ENCODE results near the gene CCDC27.

Gene CCDC27

DNA sequence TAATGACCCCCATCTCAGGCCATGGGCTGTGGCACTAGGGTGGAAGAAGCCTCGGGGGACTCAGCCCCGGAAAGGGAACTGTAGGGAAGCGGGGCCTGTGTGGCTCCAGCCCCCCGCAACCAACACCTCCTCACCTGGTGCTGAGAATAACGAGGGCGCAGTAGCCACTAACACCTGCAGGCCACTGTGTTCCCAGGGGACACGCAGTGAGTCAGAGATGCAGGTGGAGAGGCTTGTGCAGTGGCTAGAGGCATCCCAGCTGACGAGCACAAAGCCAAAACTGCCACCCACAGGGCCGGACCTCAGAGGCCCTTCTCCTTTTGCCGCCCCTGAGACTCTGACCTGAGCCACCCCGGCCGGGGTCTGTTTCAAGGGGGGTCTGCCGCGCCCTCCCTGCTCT lies 33.5 kb upstream of the CCDC27 start:
- no peak for DNase-seq

DNA sequence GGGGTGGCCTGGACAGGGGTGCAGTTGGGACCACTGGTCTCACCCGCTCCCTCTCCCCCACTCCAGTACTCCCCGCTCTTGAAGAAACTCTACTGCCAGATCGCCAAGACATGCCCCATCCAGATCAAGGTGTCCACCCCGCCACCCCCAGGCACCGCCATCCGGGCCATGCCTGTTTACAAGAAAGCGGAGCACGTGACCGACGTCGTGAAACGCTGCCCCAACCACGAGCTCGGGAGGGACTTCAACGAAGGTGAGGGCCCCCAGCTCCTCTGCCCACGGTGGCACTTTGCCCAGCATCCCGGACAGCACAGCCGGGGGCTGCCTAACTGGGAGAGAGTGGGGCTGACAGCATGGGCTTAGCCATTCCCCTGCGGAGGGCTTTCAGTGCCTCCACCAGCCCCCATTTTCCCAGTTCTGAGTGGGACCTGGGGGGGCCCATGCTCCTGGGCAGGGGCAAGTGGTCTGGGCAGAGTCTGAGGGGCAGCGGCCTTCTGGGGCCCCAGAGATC lies 30.2 kb upstream of the CCDC27 start:
- no peak for DNase-seq

DNA sequence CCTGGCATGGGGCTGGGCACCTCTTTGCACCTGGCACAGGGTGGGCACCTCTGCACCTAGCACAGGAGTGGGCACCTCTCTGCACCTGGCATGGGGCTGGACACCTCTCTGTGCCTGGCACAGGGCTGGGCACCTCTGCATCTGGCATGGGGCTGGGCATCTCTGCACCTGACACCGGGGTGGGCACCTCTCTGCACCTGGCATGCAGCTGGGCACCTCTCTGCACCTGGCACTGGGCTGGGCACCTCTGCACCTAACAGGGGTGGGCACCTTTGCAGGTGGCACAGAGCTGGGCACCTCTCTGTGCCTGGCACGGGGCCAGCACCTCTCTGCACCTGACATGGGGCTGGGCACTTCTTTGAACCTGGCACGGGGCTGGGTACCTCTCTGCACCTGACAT lies 29.4 kb upstream of the CCDC27 start:
- DNase-seq: no peak

DNA sequence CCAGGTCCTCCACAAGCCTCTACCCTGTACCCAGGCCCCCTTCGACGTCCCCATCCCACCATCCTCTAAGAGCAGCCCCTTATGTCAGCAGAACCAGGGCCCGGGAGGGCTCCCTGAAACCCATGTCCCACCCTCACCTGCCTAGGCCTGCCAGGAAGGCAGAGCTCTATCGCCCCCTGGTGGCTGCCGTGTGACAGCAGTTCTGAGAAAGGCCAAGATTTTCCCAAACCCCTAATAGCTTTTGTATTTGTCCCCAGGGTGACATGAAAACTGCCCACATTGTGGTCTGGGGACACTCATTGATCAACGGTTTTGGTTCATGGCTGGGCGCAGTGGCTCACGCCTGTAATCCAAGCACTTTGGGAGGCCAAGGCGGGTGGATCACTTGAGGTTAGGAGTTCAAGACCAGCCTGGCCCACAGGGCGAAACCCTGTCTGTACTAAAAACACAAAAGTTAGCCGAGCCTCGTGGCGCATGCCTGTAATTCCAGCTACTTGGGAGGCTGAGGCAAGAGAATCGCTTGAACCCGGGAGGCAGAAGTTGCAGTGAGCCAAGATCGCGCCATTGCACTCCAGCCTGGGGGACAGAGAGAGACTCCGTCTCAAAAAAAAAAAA lies 27.7 kb upstream of the CCDC27 start:
- DNase-seq: peak; percentile 24

DNA sequence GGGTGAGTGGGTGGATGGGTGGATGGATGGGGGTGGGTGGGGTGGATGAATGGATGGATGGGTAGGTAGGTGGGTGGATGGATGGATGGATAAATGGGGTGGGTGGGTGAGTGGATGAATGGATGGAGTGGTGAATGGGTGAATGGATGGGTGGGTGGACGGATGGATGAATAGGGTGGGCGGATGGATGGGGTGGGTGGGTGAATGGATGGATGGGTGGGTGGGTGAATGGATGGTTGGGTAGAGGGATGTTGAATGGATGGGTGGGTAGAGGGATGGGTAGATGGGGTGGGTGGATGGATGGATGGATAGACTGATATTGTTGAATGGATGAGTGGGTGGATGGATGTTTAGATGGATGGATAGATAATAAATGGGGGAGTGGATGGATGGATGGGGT lies 26.9 kb upstream of the CCDC27 start:
- DNase-seq: no peak

DNA sequence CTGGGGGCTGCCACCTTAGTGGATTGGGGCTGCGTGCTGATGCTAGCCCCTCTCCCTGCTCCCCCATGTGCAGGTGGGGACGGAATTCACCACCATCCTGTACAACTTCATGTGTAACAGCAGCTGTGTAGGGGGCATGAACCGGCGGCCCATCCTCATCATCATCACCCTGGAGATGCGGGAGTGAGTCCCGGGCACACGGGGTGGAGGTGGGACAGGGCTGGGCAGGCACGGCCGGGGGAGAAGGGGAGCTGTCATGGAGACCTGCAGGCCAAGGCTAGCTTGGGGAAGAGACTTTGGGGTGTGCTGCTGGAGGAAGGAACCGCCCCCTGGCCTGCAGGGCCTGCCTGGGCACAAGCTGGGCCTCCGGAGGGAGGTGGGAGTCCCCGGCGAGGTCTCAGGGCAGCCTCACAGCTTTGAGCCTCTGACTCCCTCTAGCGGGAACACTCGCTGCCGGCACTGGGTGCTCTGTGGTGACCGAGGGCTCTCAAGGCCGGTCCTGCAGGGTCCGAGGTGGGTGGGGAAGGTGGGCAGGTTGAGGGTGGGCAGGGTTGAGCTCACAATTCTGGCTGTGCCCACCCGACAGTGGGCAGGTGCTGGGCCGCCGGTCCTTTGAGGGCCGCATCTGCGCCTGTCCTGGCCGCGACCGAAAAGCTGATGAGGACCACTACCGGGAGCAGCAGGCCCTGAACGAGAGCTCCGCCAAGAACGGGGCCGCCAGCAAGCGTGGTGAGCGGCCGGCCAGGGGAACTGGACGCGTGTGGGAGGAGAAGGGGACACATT lies 25.0 kb upstream of the CCDC27 start:
- no peak for DNase-seq

DNA sequence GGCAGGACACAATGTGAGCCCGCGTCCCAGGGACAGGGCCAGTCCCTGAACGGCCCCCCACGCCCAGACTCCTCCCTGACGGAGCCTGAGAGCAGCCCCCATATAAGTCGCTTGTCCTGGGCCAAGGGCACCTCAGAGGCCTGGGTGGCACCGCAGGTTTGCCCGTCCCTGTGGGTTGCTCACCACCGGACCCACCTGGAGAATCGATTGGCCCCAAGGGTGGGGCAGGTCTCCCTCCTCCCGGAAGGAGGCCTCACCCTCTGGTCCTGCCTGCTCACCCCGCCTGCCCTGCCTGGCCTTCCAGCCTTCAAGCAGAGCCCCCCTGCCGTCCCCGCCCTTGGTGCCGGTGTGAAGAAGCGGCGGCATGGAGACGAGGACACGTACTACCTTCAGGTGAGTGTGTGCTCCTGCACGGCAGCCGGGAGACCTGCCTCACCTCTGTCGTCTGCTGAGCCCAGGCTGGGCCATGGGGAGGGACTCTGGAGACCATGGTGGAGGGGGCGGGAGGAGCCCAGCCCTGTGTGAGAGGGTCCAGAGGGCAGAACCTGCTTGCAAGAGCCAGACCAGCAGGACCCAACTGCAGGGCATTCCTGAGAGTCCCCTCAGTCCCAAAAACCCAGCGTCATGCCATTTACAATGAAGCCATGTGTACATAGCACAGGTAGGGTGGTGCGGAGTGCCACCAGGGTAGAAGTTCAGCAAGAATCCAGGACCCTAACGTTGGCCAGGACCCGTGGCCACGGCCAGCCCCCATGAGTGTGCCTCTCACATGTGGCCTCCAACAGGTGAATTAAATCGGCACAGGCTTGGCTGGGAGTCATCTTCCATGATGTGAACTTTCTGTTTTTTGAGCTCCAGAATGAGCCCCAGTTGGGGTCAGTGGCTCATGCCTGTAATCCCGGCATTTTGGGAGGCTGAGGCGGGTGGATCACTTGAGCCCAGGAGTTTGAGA lies 24.1 kb upstream of the CCDC27 start:
- no peak for DNase-seq

DNA sequence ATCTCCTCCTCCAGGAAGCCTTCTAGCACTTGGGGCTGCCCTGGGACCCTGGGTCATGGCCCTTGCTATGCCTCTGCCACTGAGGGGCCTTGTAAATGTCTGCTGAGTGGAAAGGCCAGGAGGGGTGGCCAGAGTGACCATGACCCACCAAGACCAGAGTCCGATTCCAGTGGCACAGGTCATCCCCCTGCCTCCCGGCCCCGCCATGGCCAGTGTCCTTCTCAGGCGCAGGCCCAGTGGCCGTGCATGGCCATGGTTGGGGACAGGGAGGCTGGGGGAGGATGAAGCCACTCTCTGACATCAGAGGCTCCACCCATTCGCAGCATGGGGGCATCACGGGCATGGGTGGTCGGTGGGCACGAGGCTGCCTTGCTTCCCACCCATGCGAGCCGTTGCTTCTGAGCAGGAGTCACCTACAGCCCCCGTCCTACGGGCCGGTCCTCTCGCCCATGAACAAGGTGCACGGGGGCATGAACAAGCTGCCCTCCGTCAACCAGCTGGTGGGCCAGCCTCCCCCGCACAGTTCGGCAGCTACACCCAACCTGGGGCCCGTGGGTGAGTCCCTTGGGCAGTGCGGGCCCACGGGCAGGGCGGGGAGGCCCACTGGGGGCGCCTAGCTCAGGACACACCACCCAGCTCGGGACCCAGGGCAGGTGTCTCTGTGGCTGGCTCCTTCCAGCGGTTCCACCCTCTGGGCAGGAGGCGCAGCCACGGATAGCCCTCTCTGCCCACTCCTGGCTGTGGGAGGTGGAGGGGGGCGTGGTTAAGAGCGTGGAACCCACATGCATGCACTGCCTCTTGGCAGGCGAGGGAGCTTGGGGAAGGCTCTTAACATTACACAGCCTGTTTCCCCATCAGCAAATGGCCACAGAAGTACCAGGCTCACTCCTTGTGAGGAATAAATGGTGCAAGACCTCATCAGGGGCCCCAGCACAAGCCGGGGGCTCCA lies 22.4 kb upstream of the CCDC27 start:
- DNase-seq: no peak

DNA sequence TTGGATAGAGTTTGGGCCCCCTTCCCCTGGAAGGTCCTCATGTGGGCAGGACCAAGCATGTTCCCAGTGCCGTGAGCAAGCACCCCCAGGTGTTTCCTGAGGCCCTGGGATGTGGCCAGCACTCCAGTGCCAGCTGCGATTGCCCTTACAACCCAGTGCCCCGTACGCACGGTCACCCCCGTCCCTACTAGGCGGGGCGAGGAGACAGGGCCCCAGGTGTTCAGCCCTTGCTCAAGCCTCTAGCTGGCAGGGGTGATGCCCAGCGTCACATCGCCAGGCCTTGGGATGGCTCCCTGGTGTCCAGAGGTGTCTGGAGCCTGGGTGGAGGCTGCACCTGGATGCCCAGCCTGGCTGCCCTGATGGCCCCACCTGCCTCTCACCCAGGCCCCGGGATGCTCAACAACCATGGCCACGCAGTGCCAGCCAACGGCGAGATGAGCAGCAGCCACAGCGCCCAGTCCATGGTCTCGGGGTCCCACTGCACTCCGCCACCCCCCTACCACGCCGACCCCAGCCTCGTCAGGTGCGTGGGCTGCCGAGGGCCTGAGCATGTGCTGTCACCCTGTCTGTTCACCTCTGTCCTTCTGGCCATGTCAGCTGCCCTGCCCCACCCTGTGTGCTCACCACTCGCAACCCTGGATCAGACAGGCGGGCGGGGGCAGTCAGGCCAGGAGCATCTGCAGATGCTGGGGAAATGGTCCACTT lies 21.6 kb upstream of the CCDC27 start:
- DNase-seq: no peak

DNA sequence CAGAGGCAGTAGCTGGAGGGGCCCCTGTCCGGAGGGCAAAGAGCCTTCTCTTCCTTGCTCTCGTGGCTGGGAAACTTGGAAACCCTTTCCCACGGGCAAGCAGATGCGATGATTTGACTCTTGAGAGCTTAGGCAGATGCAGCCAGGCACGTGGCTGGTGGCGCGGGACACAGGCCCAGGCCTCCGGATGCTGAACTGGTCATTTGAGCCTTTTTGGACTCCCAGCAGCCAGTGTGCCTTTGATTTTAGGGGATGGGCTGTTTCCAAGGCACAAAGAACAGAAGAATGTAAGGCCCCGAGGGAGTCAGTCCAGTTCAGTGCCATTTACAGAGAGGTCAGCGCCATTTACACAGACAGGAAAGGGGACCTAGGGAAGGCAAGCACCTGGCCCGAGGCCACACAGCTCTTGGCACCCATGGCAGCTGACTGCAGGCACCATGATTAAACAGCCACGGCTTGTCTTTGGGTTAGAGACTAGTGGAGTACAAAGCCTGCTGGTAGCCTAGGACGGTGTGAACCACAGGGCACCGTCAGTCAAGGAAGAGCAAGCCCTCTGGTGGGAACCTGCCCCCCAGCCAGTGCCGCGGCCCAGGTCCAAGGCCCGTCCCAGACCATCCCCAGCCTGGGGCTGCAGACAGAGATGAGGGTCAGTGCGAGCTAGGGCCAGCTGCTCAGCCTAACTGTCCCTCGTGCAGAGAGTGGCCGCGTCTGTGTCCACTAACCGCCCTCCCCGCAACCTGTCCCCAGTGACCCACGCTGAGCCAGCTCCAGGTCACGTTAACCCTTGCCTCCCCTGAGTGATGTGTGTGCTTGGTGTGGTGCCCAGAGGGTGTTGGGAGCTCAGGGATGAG lies 20.4 kb upstream of the CCDC27 start:
- no peak for DNase-seq

DNA sequence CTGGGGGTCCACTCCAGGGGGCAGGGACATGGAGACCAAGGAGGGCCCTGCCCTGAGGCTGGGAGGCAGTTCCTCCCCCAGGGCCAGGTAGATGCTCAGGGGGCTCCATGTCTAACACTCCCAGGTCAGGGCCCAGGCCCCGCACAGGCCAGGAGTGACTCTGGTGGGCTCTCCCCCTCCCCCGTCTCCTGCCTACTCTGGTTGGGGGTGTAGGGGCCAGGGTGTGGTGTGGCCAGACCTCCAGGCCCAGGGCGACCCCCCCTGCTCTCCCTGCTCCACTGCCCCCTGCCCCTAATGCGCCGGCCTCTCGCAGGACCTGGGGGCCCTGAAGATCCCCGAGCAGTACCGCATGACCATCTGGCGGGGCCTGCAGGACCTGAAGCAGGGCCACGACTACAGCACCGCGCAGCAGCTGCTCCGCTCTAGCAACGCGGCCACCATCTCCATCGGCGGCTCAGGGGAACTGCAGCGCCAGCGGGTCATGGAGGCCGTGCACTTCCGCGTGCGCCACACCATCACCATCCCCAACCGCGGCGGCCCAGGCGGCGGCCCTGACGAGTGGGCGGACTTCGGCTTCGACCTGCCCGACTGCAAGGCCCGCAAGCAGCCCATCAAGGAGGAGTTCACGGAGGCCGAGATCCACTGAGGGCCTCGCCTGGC lies 19.7 kb upstream of the CCDC27 start:
- DNase-seq: no peak

DNA sequence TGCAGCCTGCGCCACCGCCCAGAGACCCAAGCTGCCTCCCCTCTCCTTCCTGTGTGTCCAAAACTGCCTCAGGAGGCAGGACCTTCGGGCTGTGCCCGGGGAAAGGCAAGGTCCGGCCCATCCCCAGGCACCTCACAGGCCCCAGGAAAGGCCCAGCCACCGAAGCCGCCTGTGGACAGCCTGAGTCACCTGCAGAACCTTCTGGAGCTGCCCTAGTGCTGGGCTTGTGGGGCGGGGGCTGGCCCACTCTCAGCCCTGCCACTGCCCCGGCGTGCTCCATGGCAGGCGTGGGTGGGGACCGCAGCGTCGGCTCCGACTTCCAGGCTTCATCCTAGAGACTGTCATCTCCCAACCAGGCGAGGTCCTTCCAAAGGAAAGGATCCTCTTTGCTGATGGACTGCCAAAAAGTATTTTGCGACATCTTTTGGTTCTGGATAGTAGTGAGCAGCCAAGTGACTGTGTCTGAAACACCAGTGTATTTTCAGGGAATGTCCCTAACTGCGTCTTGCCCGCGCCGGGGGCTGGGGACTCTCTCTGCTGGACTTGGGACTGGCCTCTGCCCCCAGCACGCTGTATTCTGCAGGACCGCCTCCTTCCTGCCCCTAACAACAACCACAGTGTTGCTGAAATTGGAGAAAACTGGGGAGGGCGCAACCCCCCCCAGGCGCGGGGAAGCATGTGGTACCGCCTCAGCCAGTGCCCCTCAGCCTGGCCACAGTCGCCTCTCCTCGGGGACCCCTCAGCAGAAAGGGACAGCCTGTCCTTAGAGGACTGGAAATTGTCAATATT lies 19.0 kb upstream of the CCDC27 start:
- no peak for DNase-seq

DNA sequence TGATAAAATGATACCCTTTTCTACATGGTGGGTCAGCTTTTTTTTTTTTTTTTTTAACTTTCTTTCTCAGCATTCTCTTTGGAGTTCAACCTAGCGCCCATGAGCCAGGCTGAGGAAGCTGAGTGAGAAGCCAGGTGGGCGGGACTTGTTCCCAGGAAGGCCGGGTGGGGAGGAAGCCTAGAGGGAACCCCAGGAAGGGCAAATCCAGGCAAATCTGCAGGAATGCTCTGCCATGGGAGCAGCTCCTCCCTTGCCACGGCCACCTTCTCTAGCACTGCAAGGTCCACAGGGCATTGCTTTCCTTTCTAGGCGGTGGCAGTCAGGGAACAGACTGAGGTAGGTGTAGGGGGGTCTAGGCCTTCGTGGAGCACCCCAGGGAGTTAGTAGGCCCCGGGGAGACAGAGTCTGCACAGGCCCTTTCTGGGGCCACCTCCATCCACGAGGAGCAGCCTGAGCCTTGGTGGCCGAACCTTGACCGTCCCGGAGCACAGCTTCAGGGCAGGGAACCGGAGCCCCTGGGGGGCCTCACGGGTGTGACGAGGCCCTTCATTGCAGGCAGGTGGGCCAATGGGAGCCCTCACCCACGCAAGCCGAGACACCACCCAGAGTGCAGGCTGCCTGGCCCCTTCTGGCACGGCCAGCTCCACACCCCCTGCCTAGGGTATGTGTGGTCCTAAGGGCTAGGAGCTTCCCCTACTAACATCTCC lies 18.2 kb upstream of the CCDC27 start:
- peak; percentile 2 for DNase-seq

DNA sequence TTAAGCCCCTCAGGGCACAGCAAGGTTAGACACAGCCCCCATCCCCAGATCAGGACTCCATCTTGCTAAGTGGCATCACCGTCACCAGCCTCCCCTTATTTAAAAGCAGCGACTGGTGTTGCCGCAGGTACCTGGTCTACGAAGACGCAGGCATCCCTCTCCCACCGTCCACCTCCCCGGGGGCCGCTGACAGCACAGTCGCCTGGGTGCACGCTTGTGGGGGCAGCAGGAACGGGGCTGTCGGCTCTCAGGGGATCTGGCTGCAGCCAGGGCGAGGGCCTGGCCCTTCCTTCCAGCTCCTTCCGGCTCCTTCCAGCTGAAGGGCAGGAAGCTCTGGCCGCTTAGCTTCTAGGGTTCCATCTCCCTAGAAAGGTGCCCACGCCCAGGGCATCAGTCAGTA lies 17.6 kb upstream of the CCDC27 start:
- DNase-seq: no peak

DNA sequence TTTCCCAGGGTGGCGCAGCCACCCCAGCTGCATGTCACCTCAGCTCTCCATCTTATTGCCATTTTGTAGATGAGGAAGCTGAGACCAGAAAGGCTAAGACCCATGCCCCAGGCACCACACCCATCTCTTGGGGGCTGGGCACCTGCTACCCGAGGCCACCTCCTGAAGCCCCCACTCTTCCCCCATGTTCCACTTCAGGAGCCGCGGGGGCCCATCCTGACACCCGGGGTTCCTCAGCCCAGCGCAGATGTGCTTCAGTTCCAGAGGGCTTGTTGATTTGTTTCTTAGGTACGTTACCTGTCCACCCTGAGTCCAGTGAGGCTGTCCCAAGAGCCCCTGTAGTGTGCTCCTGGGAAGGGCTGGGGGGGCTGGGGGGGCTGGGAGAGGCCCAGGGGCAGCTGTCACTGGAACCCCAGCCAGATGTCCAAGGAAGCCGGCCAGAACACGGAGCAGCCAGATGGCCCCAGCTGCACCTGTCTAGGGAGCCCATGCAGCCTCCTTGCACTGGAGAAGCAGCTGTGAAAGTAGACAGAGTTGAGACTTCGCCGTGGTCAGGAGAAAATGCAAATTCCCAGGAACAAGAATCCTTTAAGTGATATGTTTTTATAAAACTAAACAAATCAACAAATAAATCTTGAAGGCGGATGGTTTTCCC lies 17.1 kb upstream of the CCDC27 start:
- no peak for DNase-seq

DNA sequence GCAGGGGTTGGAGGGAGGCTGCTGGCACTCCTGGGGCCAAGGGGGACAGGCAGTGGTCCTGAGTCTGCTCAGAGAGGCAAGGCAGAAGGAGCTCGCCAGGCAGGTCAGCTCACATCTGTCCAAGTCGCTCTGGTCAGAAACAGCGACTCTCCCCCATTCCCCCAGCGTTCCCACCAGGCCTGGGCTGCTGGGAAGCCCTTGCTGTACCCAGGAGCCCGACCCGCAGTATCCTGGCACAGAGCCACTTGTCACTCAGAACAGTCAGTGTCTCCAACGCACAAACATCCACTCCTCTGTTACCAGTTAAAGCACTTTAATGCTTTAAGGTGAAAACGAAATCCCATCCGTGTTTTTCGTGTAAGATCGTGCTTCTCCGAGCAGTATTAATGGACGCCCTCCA lies 16.6 kb upstream of the CCDC27 start:
- no peak for DNase-seq

DNA sequence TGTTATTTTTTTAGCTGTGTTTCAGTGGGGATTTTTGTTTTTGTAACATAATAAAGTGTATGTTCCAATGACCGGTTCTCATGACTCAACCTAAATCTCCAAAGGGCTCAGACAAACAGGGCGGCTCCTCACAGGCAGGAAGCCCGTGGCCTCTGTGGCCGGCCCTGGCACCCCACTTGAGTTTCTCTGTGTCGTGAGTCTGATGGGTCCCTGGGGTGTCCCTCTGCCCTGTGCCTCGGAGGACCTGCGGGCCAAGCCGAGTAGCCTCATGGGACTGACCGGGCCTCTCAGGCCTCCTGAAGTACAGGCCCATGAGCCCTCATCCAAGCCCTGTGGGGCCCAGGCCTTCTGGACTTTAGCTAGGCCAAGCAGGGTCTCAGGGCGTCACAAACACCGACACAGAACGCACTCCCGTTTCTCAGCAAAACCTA lies 16.1 kb upstream of the CCDC27 start:
- no peak for DNase-seq

DNA sequence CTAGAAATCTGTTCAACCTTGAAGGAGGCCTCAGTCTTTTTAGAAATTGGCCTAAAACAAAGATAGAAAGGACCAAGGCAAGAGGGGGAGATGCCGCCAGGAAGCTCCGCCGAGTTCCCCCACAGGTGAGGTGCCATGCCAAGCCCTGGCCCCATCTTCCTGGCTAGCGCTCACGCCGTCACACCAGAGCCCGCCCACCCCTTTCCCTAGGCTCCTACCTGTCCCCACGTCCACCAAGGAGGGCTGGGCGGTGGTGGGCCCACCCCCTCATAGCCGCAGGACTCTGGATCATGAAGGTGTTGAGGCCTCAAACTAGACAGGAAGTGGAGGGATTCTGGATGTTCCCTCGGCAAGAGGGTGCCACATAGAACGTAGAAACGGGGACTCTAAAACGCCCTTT lies 15.5 kb upstream of the CCDC27 start:
- no peak for DNase-seq
